Testis (tissue), 5 donors: ENCODE results near the gene MRPS25. TPM values are rescaled to one million over a fixed set of nuclear protein-coding genes. Genes with fewer than 3 reads are reported as not detected.

Experiments used
- DNase-seq: peaks from one replicate; pipeline ENCODE4 v3.0.0-alpha.2; 2019
- H3K27ac ChIP-seq, 2 donors: fragments of 200-600 bp; sonication (generic); one replicate each; pipeline ENCODE4 v1.5.1; 2019
- H3K27me3 ChIP-seq: fragments of 200-600 bp; sonication (generic); one replicate; pipeline ENCODE4 v1.5.1; 2019
- H3K36me3 ChIP-seq: fragments of 200-600 bp; sonication (generic); one replicate; pipeline ENCODE4 v1.5.1; 2017; ENCODE audit warnings: low read depth; ENCODE audit errors: missing control alignments
- H3K4me1 ChIP-seq: fragments of 200-600 bp; sonication (generic); one replicate; pipeline ENCODE4 v1.5.1; 2019
- H3K4me3 ChIP-seq, 2 donors: fragments of 200-600 bp; sonication (generic); one replicate each; pipeline ENCODE4 v1.5.1; 2017 to 2019
- H3K9me3 ChIP-seq: fragments of 200-600 bp; sonication (generic); one replicate; pipeline ENCODE4 v1.5.1; 2017
- POLR2A ChIP-seq: fragments of 450-650 bp; IDR thresholded peaks from one replicate; pipeline ENCODE4 v1.6.1; 2017; ENCODE audit warnings: antibody characterized with exemption, mild to moderate bottlenecking, moderate library complexity
- WGBS, 2 donors: methylation state at CpG; one replicate each; pipeline ENCODE4 v1.1.5; 2018; 5-methylcytosine and 5-hydroxymethylcytosine counted together
- intact Hi-C: fragments of 100-400 bp; cut with DNase I; formaldehyde crosslinking; loops from one replicate; pipeline ENCODE4 v1.15.1; 2023; ENCODE audit warnings: low total_unique reads
- long read RNA-seq, 2 donors: transcript quantifications; one replicate each; lab custom pipeline, GENCODE V29; 2026
- polyA plus RNA-seq: library from polyadenylated mRNA; stranded (reverse); fragments of 350-450 nt; fragmentation: Illumina TruSeq; extraction: RNeasy Lipid Tissue Mini Kit (QIAGEN cat#74804); gene quantifications from one replicate; pipeline ENCODE4 v1.2.3, GENCODE V29; 2014; ENCODE audit warnings: low read depth, low replicate concordance; ENCODE audit not compliant: insufficient read depth
- total RNA-seq, 2 donors: library from RNA; depleted of rRNA; stranded (reverse); fragments of >200 nt; gene quantifications; one replicate each; pipeline ENCODE4 v1.2.3, GENCODE V29; 2016
- TF ChIP-seq, protein P1 (sequence below), 3 experiments: fragments of 450-650 bp in 2 of 3; fragments of 200-600 bp in 1 of 3; sonication (generic) in 1 of 3; IDR thresholded peaks; one replicate each; pipeline ENCODE4 v1.5.1; 2016 to 2019; ENCODE audit warnings: antibody characterized with exemption in 3 of 3, mild to moderate bottlenecking in 2 of 3, moderate library complexity in 1 of 3

The MRPS25 gene
- total RNA-seq, result 10 to 100 TPM; 40.4 to 55.4 TPM
- polyA plus RNA-seq, result 102 TPM
- long read RNA-seq, donor 1, full-length matches to known transcripts, result 20 of 20 reads
- long read RNA-seq, donor 1, partial matches to known transcripts, result 0 of 20 reads
- long read RNA-seq, donor 1, other reads (novel, unspliced or antisense), result 0 of 20 reads
- long read RNA-seq, donor 2, full-length matches to known transcripts, result 18 of 18 reads
- long read RNA-seq, donor 2, partial matches to known transcripts, result 0 of 18 reads
- long read RNA-seq, donor 2, other reads (novel, unspliced or antisense), result 0 of 18 reads

DNA sequence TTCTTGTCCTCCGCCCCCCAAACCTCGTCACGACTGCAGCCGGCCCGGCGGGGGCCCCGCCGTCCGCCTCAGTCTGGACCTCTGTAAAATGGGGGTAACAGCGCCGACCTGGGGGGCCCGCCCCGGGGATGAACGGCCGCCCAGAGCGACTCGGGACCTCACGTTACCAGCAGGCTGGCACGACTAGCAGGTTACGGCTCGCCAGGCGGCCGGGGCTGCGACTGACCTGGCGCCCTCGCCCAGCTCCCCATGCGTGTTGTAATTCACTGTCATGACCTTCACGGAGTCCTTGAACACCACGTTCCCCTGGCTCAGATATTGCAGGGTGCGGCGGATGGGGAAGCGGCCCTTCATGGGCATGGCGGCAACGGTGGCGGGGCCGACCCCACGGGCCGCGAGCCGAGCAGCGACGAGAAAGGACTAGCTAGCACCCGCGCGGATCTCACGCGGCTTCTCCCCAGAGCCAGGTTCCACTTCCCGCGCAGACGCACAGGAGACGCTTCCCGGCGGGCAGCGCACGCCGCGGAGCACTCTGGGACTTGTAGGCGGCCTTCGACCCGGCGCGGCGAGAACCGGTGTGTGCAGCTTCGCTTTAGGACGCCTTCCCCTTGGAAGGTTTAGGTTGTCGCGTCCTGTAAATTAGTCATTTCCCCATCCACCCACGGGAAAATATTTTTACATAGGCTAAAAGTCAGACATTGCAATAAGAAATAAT, at the start of gene MRPS25:
Gene MRPS25 (minus strand): TSS at position 481 of the 715 bp plus-strand sequence. CDS start 121 bp downstream, at position 360.
- Histone ChIP-seq H3K27me3 (no peaks in the 10 kb centered on the region), H3K9me3 (no peaks in the 10 kb centered on the region), H3K4me3 (peak within 1 kb of the TSS; percentile 73 to 87), H3K36me3 (no peaks in the 10 kb centered on the region), H3K27ac (peak within 1 kb of the TSS; percentile 79 to 82), H3K4me1 (peaks cover 14% of the 10 kb centered on the region)
- intact Hi-C loops, result no loop called here
- peak; percentile 95 for DNase-seq
- WGBS, 2 donors, result 0 to 1% methylated on average over 37 to 62 of the region's 69 CpGs
- TF ChIP-seq, protein P1, sequence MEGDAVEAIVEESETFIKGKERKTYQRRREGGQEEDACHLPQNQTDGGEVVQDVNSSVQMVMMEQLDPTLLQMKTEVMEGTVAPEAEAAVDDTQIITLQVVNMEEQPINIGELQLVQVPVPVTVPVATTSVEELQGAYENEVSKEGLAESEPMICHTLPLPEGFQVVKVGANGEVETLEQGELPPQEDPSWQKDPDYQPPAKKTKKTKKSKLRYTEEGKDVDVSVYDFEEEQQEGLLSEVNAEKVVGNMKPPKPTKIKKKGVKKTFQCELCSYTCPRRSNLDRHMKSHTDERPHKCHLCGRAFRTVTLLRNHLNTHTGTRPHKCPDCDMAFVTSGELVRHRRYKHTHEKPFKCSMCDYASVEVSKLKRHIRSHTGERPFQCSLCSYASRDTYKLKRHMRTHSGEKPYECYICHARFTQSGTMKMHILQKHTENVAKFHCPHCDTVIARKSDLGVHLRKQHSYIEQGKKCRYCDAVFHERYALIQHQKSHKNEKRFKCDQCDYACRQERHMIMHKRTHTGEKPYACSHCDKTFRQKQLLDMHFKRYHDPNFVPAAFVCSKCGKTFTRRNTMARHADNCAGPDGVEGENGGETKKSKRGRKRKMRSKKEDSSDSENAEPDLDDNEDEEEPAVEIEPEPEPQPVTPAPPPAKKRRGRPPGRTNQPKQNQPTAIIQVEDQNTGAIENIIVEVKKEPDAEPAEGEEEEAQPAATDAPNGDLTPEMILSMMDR (IDR thresholded peaks at IDR 0.05), result no peak
- no peak for TF ChIP-seq POLR2A

DNA sequence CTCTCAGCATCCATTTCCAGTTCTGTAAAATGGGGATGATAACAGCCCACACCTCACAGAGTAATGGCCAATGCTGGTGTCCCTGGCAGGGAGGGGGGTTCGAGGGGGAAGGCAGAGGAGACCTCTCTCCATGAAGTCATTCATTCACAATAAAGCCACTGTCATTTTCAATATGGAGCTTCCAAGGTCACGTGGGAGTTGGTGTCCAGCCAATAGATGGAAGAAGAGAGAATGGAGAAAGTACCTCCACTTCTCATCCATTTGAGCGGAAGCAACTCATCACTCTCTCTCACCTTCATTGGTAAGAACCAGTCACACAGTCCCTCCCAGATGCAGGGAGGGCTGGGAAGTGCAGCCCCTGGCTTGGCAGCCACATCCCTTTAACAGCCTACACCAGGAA, 48.8 kb upstream of the MRPS25 start:
- H3K27ac ChIP-seq, result no peak overlapping the region
- no peaks in the 10 kb centered on the region for H3K4me1 ChIP-seq
- no peaks in the 10 kb centered on the region for H3K9me3 ChIP-seq
- no peak overlapping the region for H3K4me3 ChIP-seq
- TF ChIP-seq, protein P1 (IDR thresholded peaks at IDR 0.05), result no peak
- no peak for TF ChIP-seq POLR2A
- H3K36me3 ChIP-seq, result no peaks in the 10 kb centered on the region
- DNase-seq, result no peak
- intact Hi-C loops, result no loop called here
- 76 to 80% methylated on average over 3 of the region's 3 CpGs for WGBS, 2 donors
- no peaks in the 10 kb centered on the region for H3K27me3 ChIP-seq

DNA sequence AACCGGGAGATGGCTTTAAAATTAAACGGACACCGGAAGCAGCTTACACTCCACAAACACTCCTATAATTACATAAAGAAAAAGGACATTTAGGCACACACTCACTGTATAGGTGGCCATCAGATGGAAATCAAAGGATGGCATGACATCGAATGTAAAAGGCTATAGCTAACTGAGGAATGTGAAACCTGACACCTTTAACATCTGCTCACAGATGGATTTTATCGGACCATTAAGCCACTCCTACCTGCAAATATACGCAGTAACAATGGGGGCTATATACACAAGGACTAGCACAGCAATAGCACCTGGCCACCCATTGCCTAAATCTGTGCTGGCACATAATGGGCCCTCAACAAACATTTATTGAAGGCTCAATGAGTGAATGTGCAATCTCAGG, 48.4 kb upstream of the MRPS25 start:
- no peaks in the 10 kb centered on the region for H3K4me1 ChIP-seq
- no peak for DNase-seq
- no peak overlapping the region for H3K27ac ChIP-seq
- no peaks in the 10 kb centered on the region for H3K9me3 ChIP-seq
- H3K27me3 ChIP-seq, result no peaks in the 10 kb centered on the region
- no peak overlapping the region for H3K4me3 ChIP-seq
- H3K36me3 ChIP-seq, result no peaks in the 10 kb centered on the region
- intact Hi-C loops, result no loop called here
- TF ChIP-seq POLR2A, result no peak
- TF ChIP-seq, protein P1 (IDR thresholded peaks at IDR 0.05), result no peak
- WGBS, 2 donors, result 52 to 55% methylated on average over 6 of the region's 6 CpGs

DNA sequence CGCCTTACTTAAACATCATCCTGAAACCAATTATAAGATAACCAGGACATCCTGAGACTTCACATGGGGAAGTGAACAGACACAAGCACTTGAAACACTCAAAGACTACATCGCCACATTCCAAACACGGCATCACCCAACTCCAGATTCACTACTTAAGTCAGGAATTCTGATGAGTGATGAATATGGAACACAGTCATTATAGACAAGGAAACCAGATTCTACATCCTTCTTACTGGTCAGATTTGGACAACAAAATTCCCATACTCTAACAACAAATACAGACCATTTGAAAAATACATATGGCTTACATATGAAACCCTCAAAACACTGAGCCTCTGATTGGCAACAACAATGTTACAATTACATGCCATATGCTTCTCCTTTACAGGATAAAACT, 46.9 kb upstream of the MRPS25 start:
- Histone ChIP-seq H3K27me3 (no peaks in the 10 kb centered on the region), H3K36me3 (no peaks in the 10 kb centered on the region), H3K9me3 (no peaks in the 10 kb centered on the region), H3K4me3 (no peak overlapping the region), H3K27ac (no peak overlapping the region), H3K4me1 (no peaks in the 10 kb centered on the region)
- 82 to 86% methylated on average over 3 of the region's 3 CpGs for WGBS, 2 donors
- DNase-seq, result no peak
- TF ChIP-seq, protein P1 (IDR thresholded peaks at IDR 0.05), result no peak
- TF ChIP-seq POLR2A, result no peak
- intact Hi-C loops, result no loop called here
